Neuronal stem cell (in vitro differentiated cells): Measurements from ENCODE around the gene C17orf58.
"Not testable (repeated sequence)": the region's sequence is repeated elsewhere in the genome, so short reads cannot be mapped to it uniquely, and the experiment has no call there.

Source experiments
- DNase-seq: peaks from one replicate; pipeline ENCODE4 v3.0.0-alpha.2; 2013; ENCODE audit warnings: low spot score
- H2AFZ ChIP-seq: one replicate; pipeline ENCODE4 v1.6.1; 2013; ENCODE audit warnings: mild to moderate bottlenecking, low read length, inconsistent platforms
- H2AK5ac ChIP-seq: 2 replicates; pipeline ENCODE4 v1.6.1; 2013; ENCODE audit warnings: low read depth, mild to moderate bottlenecking, inconsistent platforms, low read length, moderate library complexity, mixed read lengths
- H2BK120ac ChIP-seq: 2 replicates; pipeline ENCODE4 v1.6.1; 2013; ENCODE audit warnings: low read depth, mild to moderate bottlenecking, inconsistent platforms, low read length, moderate library complexity, mixed read lengths
- H2BK12ac ChIP-seq: one replicate; pipeline ENCODE4 v1.6.1; 2013; ENCODE audit warnings: low read length, inconsistent platforms
- H2BK15ac ChIP-seq: 2 replicates; pipeline ENCODE4 v1.6.1; 2013; ENCODE audit warnings: mild to moderate bottlenecking, low read length, inconsistent platforms, mixed read lengths
- H2BK5ac ChIP-seq: one replicate; pipeline ENCODE4 v1.6.1; 2013; ENCODE audit warnings: inconsistent platforms, mild to moderate bottlenecking, low read length, moderate library complexity
- H3K14ac ChIP-seq: one replicate; pipeline ENCODE4 v1.6.1; 2013; ENCODE audit warnings: low read length, inconsistent platforms
- H3K18ac ChIP-seq: 2 replicates; pipeline ENCODE4 v1.6.1; 2013; ENCODE audit warnings: low read length, inconsistent platforms
- H3K23ac ChIP-seq: 2 replicates; pipeline ENCODE4 v1.6.1; 2013; ENCODE audit warnings: low read depth, mild to moderate bottlenecking, mixed read lengths, low read length, inconsistent platforms; ENCODE audit not compliant: poor library complexity
- H3K27ac ChIP-seq: replicated peaks from 3 replicates; pipeline ENCODE4 v1.5.1; 2013; ENCODE audit warnings: low read length, inconsistent platforms
- H3K27me3 ChIP-seq, 3 experiments: 2 replicates each; pipeline ENCODE4 v1.6.1; 2013; ENCODE audit warnings: low read length in 3 of 3, mild to moderate bottlenecking in 2 of 3, inconsistent platforms in 1 of 3, low read depth in 1 of 3, mixed read lengths in 1 of 3, moderate library complexity in 1 of 3; ENCODE audit not compliant: control insufficient read depth in 3 of 3, insufficient read depth in 3 of 3
- H3K36me3 ChIP-seq, 2 donors: replicated peaks in 1 of 2; 2 replicates each; pipeline ENCODE4 v1.6.1; 2013; ENCODE audit warnings: low read length in 2 of 2; ENCODE audit not compliant: control insufficient read depth in 2 of 2, insufficient read depth in 2 of 2
- H3K4ac ChIP-seq: 2 replicates; pipeline ENCODE4 v1.6.1; 2013; ENCODE audit warnings: inconsistent platforms, mild to moderate bottlenecking, low read length, moderate library complexity
- H3K4me1 ChIP-seq, 2 donors: 1 replicate in 1 of 2; 2 replicates in 1 of 2; pipeline ENCODE4 v1.6.1; 2013; ENCODE audit warnings: low read length in 2 of 2, low read depth in 1 of 2; ENCODE audit not compliant: control insufficient read depth in 2 of 2, insufficient read depth in 1 of 2
- H3K4me2 ChIP-seq: one replicate; pipeline ENCODE4 v1.6.1; 2013; ENCODE audit warnings: mild to moderate bottlenecking, low read length, inconsistent platforms; ENCODE audit not compliant: insufficient read depth, poor library complexity, severe bottlenecking
- H3K4me3 ChIP-seq, 2 donors: 2 replicates each; pipeline ENCODE4 v1.5.1; 2013; ENCODE audit warnings: low read length in 2 of 2, mild to moderate bottlenecking in 2 of 2, inconsistent platforms in 1 of 2, moderate library complexity in 1 of 2
- H3K79me1 ChIP-seq: one replicate; pipeline ENCODE4 v1.6.1; 2013; ENCODE audit warnings: low read depth, mild to moderate bottlenecking, inconsistent platforms, low read length, moderate library complexity
- H3K9ac ChIP-seq: one replicate; pipeline ENCODE4 v1.6.1; 2013; ENCODE audit warnings: mild to moderate bottlenecking, low read depth, low read length, inconsistent platforms; ENCODE audit not compliant: poor library complexity
- H3K9me3 ChIP-seq, 2 donors: replicated peaks in 1 of 2; 2 replicates each; pipeline versions ENCODE3 to v1.6.1; 2013; ENCODE audit warnings: low read length in 2 of 2, mild to moderate bottlenecking in 2 of 2, inconsistent platforms in 1 of 2, low read depth in 1 of 2, mixed read lengths in 1 of 2, moderate library complexity in 1 of 2; ENCODE audit not compliant: control insufficient read depth in 2 of 2, insufficient read depth in 1 of 2
- H4K8ac ChIP-seq: one replicate; pipeline ENCODE4 v1.6.1; 2013; ENCODE audit warnings: low read depth, mild to moderate bottlenecking, inconsistent platforms, low read length, moderate library complexity
- H4K91ac ChIP-seq: one replicate; pipeline ENCODE4 v1.6.1; 2013; ENCODE audit warnings: low read length, low read depth, mild to moderate bottlenecking, inconsistent platforms; ENCODE audit not compliant: poor library complexity
- WGBS, 2 donors: extraction: QIAGEN DNeasy Blood & Tissue Kit; methylation state at CpG; one replicate each; pipeline ENCODE4 v1.1.7; 2013; ENCODE audit warnings: missing lambda C conversion rate in 2 of 2, mixed read lengths in 1 of 2; ENCODE audit not compliant: insufficient read length in 2 of 2, insufficient replicate concordance in 1 of 2; ENCODE audit errors: extremely low coverage in 2 of 2; 5-methylcytosine and 5-hydroxymethylcytosine counted together

Gene C17orf58

DNA sequence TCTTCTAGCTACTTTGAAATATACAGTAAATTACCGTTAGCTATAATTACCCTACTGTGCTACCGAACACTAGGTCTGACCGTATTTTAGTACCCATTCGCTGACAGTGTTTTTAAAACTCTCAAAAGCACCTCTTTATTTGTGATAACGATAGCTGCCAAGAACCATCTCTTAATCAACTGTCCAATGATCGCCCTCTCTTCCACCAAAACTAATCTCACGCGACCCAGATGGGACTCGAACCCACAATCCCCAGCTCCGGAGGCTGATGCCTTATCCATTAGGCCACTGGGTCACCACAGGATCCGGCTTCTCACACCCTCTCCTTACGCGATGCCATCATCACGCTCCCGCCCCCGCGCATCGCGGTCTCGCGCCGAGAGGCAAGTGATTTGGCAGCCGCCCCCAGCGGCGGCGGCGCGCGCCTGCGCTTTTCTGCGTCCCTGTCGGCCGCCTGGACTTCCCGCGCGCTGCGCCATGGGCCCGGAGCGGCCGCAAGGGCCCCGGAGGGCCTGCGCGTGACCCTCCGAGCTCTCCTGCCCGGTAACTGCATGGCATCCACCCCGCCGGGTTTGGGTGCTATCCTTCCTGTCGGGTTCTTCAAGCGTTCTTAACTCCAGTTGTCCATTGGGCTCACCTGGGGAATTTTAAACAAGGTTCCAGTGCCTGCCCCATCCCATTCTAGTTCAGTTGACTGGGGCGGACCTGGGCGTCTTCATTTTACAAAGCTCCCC lies 23.6 kb upstream of the C17orf58 start:
- no CpG with 5 or more reads among the region's 51 CpGs for WGBS, 2 donors
- Histone ChIP-seq H3K27ac (peak overlapping the region; percentile 68), H3K9me3 (no peaks in the 10 kb centered on the region), H3K9ac (no peak overlapping the region), H4K8ac (no peak overlapping the region), H3K27me3 (no peaks in the 10 kb centered on the region), H3K4me3 (peak overlapping the region; percentile 55 to 78), H3K36me3 (no peaks in the 10 kb centered on the region), H3K4me2 (peak overlapping the region; percentile 77), H2BK12ac (no peak overlapping the region), H2BK5ac (no peak overlapping the region), H3K18ac (peak overlapping the region; percentile 69), H2BK120ac (no peak overlapping the region), H3K4ac (no peak overlapping the region), H2AFZ (peak overlapping the region; percentile 89), H3K14ac (no peak overlapping the region), H3K23ac (no peak overlapping the region), H4K91ac (no peak overlapping the region), H2BK15ac (no peak overlapping the region), H3K4me1 (no peaks in the 10 kb centered on the region), H2AK5ac (no peak overlapping the region), H3K79me1 (no peaks in the 10 kb centered on the region)
- peak; percentile 98 for DNase-seq

DNA sequence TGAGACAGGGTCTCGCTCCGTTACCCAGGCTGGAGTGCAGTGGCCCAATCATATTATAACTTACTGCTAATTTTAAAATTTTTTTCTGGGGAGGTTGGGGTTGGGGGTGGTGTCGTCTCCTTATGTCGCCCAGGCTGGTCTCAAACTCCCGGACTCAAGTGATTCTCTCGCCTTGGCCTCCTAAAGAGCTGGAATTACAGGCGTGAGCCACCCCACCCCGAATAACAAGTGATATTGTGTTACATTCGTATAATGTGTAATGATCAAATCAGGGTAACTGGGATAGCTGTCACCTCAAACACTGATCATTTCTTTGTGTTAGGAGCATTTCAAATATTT lies 23.0 kb upstream of the C17orf58 start:
- Histone ChIP-seq H3K27ac (no peak overlapping the region), H3K4me2 (no peak overlapping the region), H3K23ac (no peak overlapping the region), H2AK5ac (no peak overlapping the region), H3K9me3 (no peaks in the 10 kb centered on the region), H2AFZ (no peak overlapping the region), H3K36me3 (no peaks in the 10 kb centered on the region), H3K9ac (no peak overlapping the region), H4K91ac (no peak overlapping the region), H2BK12ac (no peak overlapping the region), H3K27me3 (no peaks in the 10 kb centered on the region), H3K4me1 (no peaks in the 10 kb centered on the region), H3K18ac (no peak overlapping the region), H3K4ac (no peak overlapping the region), H3K4me3 (no peak overlapping the region), H3K14ac (no peak overlapping the region), H2BK15ac (no peak overlapping the region), H3K79me1 (no peaks in the 10 kb centered on the region), H4K8ac (no peak overlapping the region), H2BK120ac (no peak overlapping the region), H2BK5ac (no peak overlapping the region)
- no CpG with 5 or more reads among the region's 9 CpGs for WGBS, 2 donors
- DNase-seq, result peak; percentile 23

DNA sequence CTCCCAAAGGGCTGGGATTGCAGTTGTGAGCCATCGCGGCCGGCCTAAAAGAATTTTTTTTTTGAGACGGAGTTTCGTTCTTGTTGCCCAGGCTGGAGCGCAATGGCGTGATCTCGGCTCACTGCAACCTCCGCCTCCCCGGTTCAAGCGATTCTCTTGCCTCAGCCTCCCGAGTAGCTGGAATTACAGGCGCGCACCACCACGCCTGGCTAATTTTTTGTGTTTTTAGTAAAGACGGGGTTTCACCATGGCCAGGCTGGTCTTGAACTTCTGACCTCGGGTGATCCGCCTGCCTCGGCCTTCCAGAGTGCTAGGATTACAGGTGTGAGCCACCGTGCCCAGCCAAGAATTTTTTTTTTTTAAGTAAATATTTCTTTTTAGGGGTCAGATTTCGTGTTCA lies 22.2 kb upstream of the C17orf58 start:
- not testable (repeated sequence) for H3K23ac ChIP-seq, H3K4me2 ChIP-seq, H3K14ac ChIP-seq, H2BK120ac ChIP-seq, H3K9me3 ChIP-seq, H3K4me3 ChIP-seq, H2BK12ac ChIP-seq, DNase-seq, H3K9ac ChIP-seq, H4K8ac ChIP-seq, H3K4ac ChIP-seq, H2AK5ac ChIP-seq, H2AFZ ChIP-seq, H2BK15ac ChIP-seq, H3K18ac ChIP-seq, H2BK5ac ChIP-seq, H3K36me3 ChIP-seq, H3K4me1 ChIP-seq, H3K27me3 ChIP-seq, H3K79me1 ChIP-seq, H4K91ac ChIP-seq, H3K27ac ChIP-seq
- no CpG with 5 or more reads among the region's 21 CpGs for WGBS, 2 donors

DNA sequence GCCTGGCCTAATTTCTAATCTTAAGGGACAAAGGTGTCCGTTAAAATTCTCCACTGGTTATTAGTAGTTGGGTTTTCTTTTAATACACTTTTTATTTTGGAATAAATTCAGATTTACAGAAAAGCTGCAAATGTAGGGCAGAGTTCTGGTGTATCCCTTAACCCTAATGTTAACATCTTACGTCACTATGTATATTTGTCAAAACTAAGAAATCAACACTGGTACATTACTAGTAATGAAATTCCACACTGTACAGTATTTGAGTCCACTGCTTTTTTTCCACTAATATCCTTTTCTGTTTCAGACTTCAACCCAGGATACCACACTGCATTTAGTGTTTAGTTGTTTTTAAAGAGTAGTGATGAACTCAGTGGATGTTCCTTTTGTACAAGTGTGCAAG lies 20.6 kb upstream of the C17orf58 start:
- no peak overlapping the region for H4K91ac ChIP-seq
- no peak overlapping the region for H4K8ac ChIP-seq
- no peaks in the 10 kb centered on the region for H3K36me3 ChIP-seq
- WGBS, 2 donors, result no CpG with 5 or more reads among the region's 2 CpGs
- no peak overlapping the region for H2BK5ac ChIP-seq
- no peak for DNase-seq
- H2BK15ac ChIP-seq, result no peak overlapping the region
- H3K79me1 ChIP-seq, result no peaks in the 10 kb centered on the region
- H3K9ac ChIP-seq, result no peak overlapping the region
- H2BK12ac ChIP-seq, result no peak overlapping the region
- no peaks in the 10 kb centered on the region for H3K27me3 ChIP-seq
- no peak overlapping the region for H3K23ac ChIP-seq
- no peak overlapping the region for H3K18ac ChIP-seq
- no peak overlapping the region for H3K4me2 ChIP-seq
- no peak overlapping the region for H3K4ac ChIP-seq
- no peaks in the 10 kb centered on the region for H3K4me1 ChIP-seq
- no peak overlapping the region for H3K4me3 ChIP-seq
- no peak overlapping the region for H3K27ac ChIP-seq
- no peak overlapping the region for H3K14ac ChIP-seq
- no peak overlapping the region for H2AK5ac ChIP-seq
- H2BK120ac ChIP-seq, result no peak overlapping the region
- no peaks in the 10 kb centered on the region for H3K9me3 ChIP-seq
- H2AFZ ChIP-seq, result no peak overlapping the region
